NCI-H526 treated with DMSO at 0.1 percent for 48 hours (cell line): ENCODE data around the gene CCSER2.
A peak's percentile ranks its signal among the peaks of the same experiment; 100 is the strongest.

Experiments used
- DNase-seq: peaks from one replicate; lab custom pipeline; 2025; lab: John Stamatoyannopoulos, UW

CCSER2 gene

GRCh38 chr10:84348447-84348846 lies 20.1 kb downstream of the CCSER2 start:
- DNase-seq, result no peak

- no peak for DNase-seq
Observed at GRCh38 chr10:84348860-84349259, 20.5 kb downstream of the CCSER2 start.

GRCh38 chr10:84352251-84352842 lies 24.0 kb downstream of the CCSER2 start:
- no peak for DNase-seq

- DNase-seq, result no peak
Observed at GRCh38 chr10:84353052-84353803, 24.8 kb downstream of the CCSER2 start.

- no peak for DNase-seq
Observed at GRCh38 chr10:84354623-84355022, 26.2 kb downstream of the CCSER2 start.

- DNase-seq, result no peak
Observed at GRCh38 chr10:84355106-84355505, 26.7 kb downstream of the CCSER2 start.

GRCh38 chr10:84356928-84357327 lies 28.5 kb downstream of the CCSER2 start:
- no peak for DNase-seq

GRCh38 chr10:84358743-84359142 lies 30.4 kb downstream of the CCSER2 start:
- no peak for DNase-seq

- no peak for DNase-seq
Observed at GRCh38 chr10:84360637-84361365, 32.4 kb downstream of the CCSER2 start.

- DNase-seq, result no peak
Observed at GRCh38 chr10:84365335-84365881, 37.0 kb downstream of the CCSER2 start.

GRCh38 chr10:84366041-84366440 lies 37.7 kb downstream of the CCSER2 start:
- DNase-seq, result no peak

- no peak for DNase-seq
Observed at GRCh38 chr10:84367256-84367655, 38.9 kb downstream of the CCSER2 start.

GRCh38 chr10:84368828-84369227 lies 40.4 kb downstream of the CCSER2 start:
- no peak for DNase-seq

GRCh38 chr10:84370283-84370682 lies 41.9 kb downstream of the CCSER2 start:
- no peak for DNase-seq

- no peak for DNase-seq
Observed at GRCh38 chr10:84371944-84372343, 43.6 kb downstream of the CCSER2 start.

- no peak for DNase-seq
Observed at GRCh38 chr10:84373000-84373399, 44.6 kb downstream of the CCSER2 start.

- no peak for DNase-seq
Observed at GRCh38 chr10:84374455-84374854, 46.1 kb downstream of the CCSER2 start.

GRCh38 chr10:84375011-84375410 lies 46.6 kb downstream of the CCSER2 start:
- peak; percentile 10 for DNase-seq

- DNase-seq, result no peak
Observed at GRCh38 chr10:84375881-84376280, 47.5 kb downstream of the CCSER2 start.

- DNase-seq, result no peak
Observed at GRCh38 chr10:84388148-84388547, 59.8 kb downstream of the CCSER2 start.

GRCh38 chr10:84390364-84390763 lies 62.0 kb downstream of the CCSER2 start:
- DNase-seq, result no peak

GRCh38 chr10:84391326-84391725 lies 62.9 kb downstream of the CCSER2 start:
- DNase-seq, result no peak

GRCh38 chr10:84392181-84392580 lies 63.8 kb downstream of the CCSER2 start:
- DNase-seq, result no peak
